GM06990 (cell line): ENCODE results near the gene SLC22A3.

Experiments
- DNase-seq: peaks from one replicate; pipeline ENCODE4 v3.0.0-alpha.2; 2011; ENCODE audit not compliant: insufficient read length; ENCODE audit errors: extremely low read depth
- H3K27me3 ChIP-seq: replicated peaks from 2 replicates; pipeline ENCODE4 v1.6.0; 2011; ENCODE audit warnings: low read length; ENCODE audit not compliant: control insufficient read depth, insufficient read depth
- H3K36me3 ChIP-seq: 2 replicates; pipeline ENCODE4 v1.5.1; 2011; ENCODE audit warnings: low read length; ENCODE audit not compliant: control insufficient read depth, insufficient read depth
- H3K4me3 ChIP-seq: replicated peaks from 2 replicates; pipeline ENCODE4 v1.5.1; 2011; ENCODE audit warnings: low read depth, mild to moderate bottlenecking, control low read depth, low read length
- TF ChIP-seq, protein P1 (sequence below): IDR thresholded peaks from 2 replicates; pipeline ENCODE4 v1.5.1; 2011; ENCODE audit warnings: low read length, control low read depth, mild to moderate bottlenecking, inconsistent platforms; ENCODE audit not compliant: insufficient read depth, poor library complexity, severe bottlenecking

Gene SLC22A3

GRCh38 chr6:160408528-160408927, 60.4 kb downstream of the SLC22A3 start:
- Histone ChIP-seq H3K4me3 (no peak overlapping the region), H3K27me3 (no peaks in the 10 kb centered on the region), H3K36me3 (no peaks in the 10 kb centered on the region)
- TF ChIP-seq, protein P1, sequence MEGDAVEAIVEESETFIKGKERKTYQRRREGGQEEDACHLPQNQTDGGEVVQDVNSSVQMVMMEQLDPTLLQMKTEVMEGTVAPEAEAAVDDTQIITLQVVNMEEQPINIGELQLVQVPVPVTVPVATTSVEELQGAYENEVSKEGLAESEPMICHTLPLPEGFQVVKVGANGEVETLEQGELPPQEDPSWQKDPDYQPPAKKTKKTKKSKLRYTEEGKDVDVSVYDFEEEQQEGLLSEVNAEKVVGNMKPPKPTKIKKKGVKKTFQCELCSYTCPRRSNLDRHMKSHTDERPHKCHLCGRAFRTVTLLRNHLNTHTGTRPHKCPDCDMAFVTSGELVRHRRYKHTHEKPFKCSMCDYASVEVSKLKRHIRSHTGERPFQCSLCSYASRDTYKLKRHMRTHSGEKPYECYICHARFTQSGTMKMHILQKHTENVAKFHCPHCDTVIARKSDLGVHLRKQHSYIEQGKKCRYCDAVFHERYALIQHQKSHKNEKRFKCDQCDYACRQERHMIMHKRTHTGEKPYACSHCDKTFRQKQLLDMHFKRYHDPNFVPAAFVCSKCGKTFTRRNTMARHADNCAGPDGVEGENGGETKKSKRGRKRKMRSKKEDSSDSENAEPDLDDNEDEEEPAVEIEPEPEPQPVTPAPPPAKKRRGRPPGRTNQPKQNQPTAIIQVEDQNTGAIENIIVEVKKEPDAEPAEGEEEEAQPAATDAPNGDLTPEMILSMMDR: no peak
- DNase-seq: no peak

DNA sequence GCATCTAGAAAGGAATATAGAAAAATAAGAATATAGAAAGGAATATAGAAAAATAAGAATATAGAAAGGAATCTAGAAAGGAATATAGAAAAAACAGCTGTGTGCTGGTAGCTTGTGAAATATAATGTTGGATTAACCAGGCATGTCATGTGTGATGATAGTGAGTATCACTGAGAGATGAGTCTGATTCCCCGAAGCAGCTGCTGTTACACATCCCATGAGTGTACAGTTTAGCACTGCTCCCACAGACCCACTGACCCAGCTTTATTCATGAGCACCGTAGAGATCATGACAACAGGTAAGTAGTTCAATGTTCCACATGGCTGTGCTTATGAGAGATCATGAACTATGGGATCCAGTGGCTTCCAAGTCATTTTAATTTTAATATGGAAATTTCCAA, 64.8 kb downstream of the SLC22A3 start:
- TF ChIP-seq, protein P1: no peak
- Histone ChIP-seq H3K4me3 (no peak overlapping the region), H3K27me3 (no peaks in the 10 kb centered on the region), H3K36me3 (no peaks in the 10 kb centered on the region)
- no peak for DNase-seq

GRCh38 chr6:160417146-160417545, 69.0 kb downstream of the SLC22A3 start:
- Histone ChIP-seq H3K27me3 (no peaks in the 10 kb centered on the region), H3K36me3 (no peaks in the 10 kb centered on the region), H3K4me3 (no peak overlapping the region)
- TF ChIP-seq, protein P1: no peak
- DNase-seq: no peak

DNA sequence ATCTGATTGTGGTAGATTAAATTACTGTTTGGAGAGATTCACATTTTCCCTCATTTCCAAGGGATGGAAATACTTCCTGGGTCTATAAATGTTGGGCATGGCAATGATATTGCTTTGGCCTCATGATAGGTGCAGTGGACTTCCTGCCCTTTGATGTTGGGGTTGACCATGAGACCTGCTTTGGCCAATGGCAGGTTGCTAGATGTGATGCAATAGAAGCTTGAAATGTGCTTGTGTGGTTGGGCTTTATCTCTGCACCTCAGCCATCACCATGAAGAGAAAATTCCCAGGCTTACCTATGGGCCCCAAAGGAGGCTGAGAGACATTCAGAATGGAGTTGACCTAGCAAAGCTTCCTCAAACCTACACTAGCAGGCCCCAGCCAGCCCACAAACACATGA, 69.4 kb downstream of the SLC22A3 start:
- H3K4me3 ChIP-seq: no peak overlapping the region
- no peaks in the 10 kb centered on the region for H3K36me3 ChIP-seq
- DNase-seq: no peak
- TF ChIP-seq, protein P1: no peak
- no peaks in the 10 kb centered on the region for H3K27me3 ChIP-seq

DNA sequence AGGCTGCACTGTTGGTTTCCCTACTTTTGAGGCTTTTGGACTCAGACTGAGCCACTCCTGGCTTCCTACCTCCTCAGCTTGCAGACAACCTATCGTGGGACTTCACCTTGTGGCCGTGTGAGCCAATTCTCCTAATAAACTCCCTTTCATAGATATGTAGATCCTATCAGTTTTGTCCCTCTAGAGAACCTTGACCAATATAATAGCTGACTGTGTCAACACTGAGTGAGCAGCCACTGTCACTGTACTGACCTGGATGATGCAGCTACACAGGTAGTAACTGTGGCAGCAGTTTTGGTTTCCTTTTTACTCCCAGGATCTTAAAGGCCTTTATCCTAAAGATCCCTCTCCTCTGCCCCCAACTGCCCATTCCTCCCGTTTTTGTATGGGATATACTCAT, 70.2 kb downstream of the SLC22A3 start:
- TF ChIP-seq, protein P1: no peak
- DNase-seq: no peak
- Histone ChIP-seq H3K4me3 (no peak overlapping the region), H3K36me3 (no peaks in the 10 kb centered on the region), H3K27me3 (no peaks in the 10 kb centered on the region)

- no peak for DNase-seq
- Histone ChIP-seq H3K27me3 (no peaks in the 10 kb centered on the region), H3K36me3 (no peaks in the 10 kb centered on the region), H3K4me3 (no peak overlapping the region)
- TF ChIP-seq, protein P1: no peak
Measured at GRCh38 chr6:160419488-160419887, 71.3 kb downstream of the SLC22A3 start.
